RWPE2 (cell line): Measurements from ENCODE around the gene LDLRAD4.
"Not testable (repeated sequence)": the region's sequence is repeated elsewhere in the genome, so short reads cannot be mapped to it uniquely, and the experiment has no call there.

ENCODE experiments used
- ATAC-seq: fragments of 200-7000 bp; cut with Tn5 transposase; 3 replicates; pipeline ENCODE4 v1.9.1; 2021; ENCODE audit warnings: low read depth
- DNase-seq: peaks from one replicate; pipeline ENCODE4 v3.0.0-alpha.2; 2020; ENCODE audit warnings: low spot score
- H3K27ac ChIP-seq: fragments of 450-650 bp; 2 replicates; pipeline ENCODE4 v1.5.1; 2017; ENCODE audit warnings: mild to moderate bottlenecking; ENCODE audit not compliant: poor library complexity, severe bottlenecking
- H3K27me3 ChIP-seq: fragments of 250-450 bp; sonication (Bioruptor Pico); 2 replicates; pipeline ENCODE4 v1.5.1; 2021; ENCODE audit warnings: mild to moderate bottlenecking, moderate library complexity; ENCODE audit not compliant: insufficient read depth, poor library complexity, severe bottlenecking
- H3K36me3 ChIP-seq: fragments of 250-450 bp; sonication (Bioruptor Pico); 2 replicates; pipeline ENCODE4 v1.5.1; 2020; ENCODE audit warnings: low read depth, mild to moderate bottlenecking, moderate library complexity
- H3K4me1 ChIP-seq: fragments of 250-450 bp; sonication (Bioruptor Pico); 2 replicates; pipeline ENCODE4 v1.5.1; 2021; ENCODE audit warnings: mild to moderate bottlenecking, moderate library complexity; ENCODE audit not compliant: insufficient read depth, poor library complexity, severe bottlenecking
- H3K4me3 ChIP-seq: fragments of 250-450 bp; sonication (Bioruptor Pico); 2 replicates; pipeline ENCODE4 v1.5.1; 2021; ENCODE audit warnings: mild to moderate bottlenecking, moderate library complexity; ENCODE audit not compliant: severe bottlenecking
- H3K9me3 ChIP-seq: fragments of 250-450 bp; sonication (Bioruptor Pico); 2 replicates; pipeline ENCODE4 v1.5.1; 2021; ENCODE audit warnings: mild to moderate bottlenecking, moderate library complexity; ENCODE audit not compliant: severe bottlenecking
- CTCF ChIP-seq: fragments of 450-650 bp; IDR thresholded peaks from one replicate; pipeline ENCODE4 v1.5.1; 2017; ENCODE audit warnings: mild to moderate bottlenecking, moderate library complexity; ENCODE audit not compliant: poor library complexity, severe bottlenecking

LDLRAD4 gene

GRCh38 chr18:13485604-13486003 is 267.0 kb downstream of the LDLRAD4 start:
- Histone ChIP-seq H3K27ac (no peak overlapping the region), H3K9me3 (no peaks in the 10 kb centered on the region), H3K4me1 (no peaks in the 10 kb centered on the region), H3K36me3 (no peaks in the 10 kb centered on the region), H3K4me3 (no peak overlapping the region), H3K27me3 (no peaks in the 10 kb centered on the region)
- ATAC-seq = no peak
- DNase-seq = no peak
- TF ChIP-seq CTCF = no peak

- no peak for DNase-seq
- no peaks in the 10 kb centered on the region for H3K9me3 ChIP-seq
- no peaks in the 10 kb centered on the region for H3K4me1 ChIP-seq
- no peak for ATAC-seq
- H3K27ac ChIP-seq = no peak overlapping the region
- H3K36me3 ChIP-seq = no peaks in the 10 kb centered on the region
- TF ChIP-seq CTCF = no peak
- no peak overlapping the region for H3K4me3 ChIP-seq
- H3K27me3 ChIP-seq = no peaks in the 10 kb centered on the region
Measured at GRCh38 chr18:13486284-13486683, 267.7 kb downstream of the LDLRAD4 start.

GRCh38 chr18:13486686-13487085 is 268.1 kb downstream of the LDLRAD4 start:
- H3K36me3 ChIP-seq = no peaks in the 10 kb centered on the region
- no peak for TF ChIP-seq CTCF
- no peaks in the 10 kb centered on the region for H3K27me3 ChIP-seq
- H3K4me3 ChIP-seq = no peak overlapping the region
- no peaks in the 10 kb centered on the region for H3K9me3 ChIP-seq
- no peak for ATAC-seq
- no peak overlapping the region for H3K27ac ChIP-seq
- no peak for DNase-seq
- no peaks in the 10 kb centered on the region for H3K4me1 ChIP-seq

GRCh38 chr18:13487237-13487636 is 268.7 kb downstream of the LDLRAD4 start:
- H3K27me3 ChIP-seq = no peaks in the 10 kb centered on the region
- no peaks in the 10 kb centered on the region for H3K9me3 ChIP-seq
- no peak for ATAC-seq
- H3K4me1 ChIP-seq = no peaks in the 10 kb centered on the region
- no peak overlapping the region for H3K4me3 ChIP-seq
- no peak for TF ChIP-seq CTCF
- no peak overlapping the region for H3K27ac ChIP-seq
- H3K36me3 ChIP-seq = no peaks in the 10 kb centered on the region
- DNase-seq = no peak

- Histone ChIP-seq H3K27me3 (no peaks in the 10 kb centered on the region), H3K9me3 (no peaks in the 10 kb centered on the region), H3K4me1 (no peaks in the 10 kb centered on the region), H3K4me3 (no peak overlapping the region), H3K27ac (no peak overlapping the region), H3K36me3 (no peaks in the 10 kb centered on the region)
- DNase-seq = no peak
- ATAC-seq = no peak
- TF ChIP-seq CTCF = no peak
Measured at GRCh38 chr18:13488281-13488929, 269.8 kb downstream of the LDLRAD4 start.

- not testable (repeated sequence) for H3K4me1 ChIP-seq, H3K27ac ChIP-seq, H3K4me3 ChIP-seq, H3K27me3 ChIP-seq, H3K9me3 ChIP-seq, ATAC-seq, H3K36me3 ChIP-seq, DNase-seq
Measured at GRCh38 chr18:13489303-13489702, 270.7 kb downstream of the LDLRAD4 start.
